Skeletal muscle satellite cell (primary cell): ENCODE results near the gene CDH7.

Experiments
- H3K27me3 ChIP-seq: 2 replicates; pipeline ENCODE4 v1.7.0; 2013; ENCODE audit warnings: low read length; ENCODE audit not compliant: control insufficient read depth, insufficient read depth
- H3K36me3 ChIP-seq: 2 replicates; pipeline ENCODE4 v1.7.0; 2013; ENCODE audit warnings: mild to moderate bottlenecking, control low read depth, low read length; ENCODE audit not compliant: insufficient read depth
- H3K4me1 ChIP-seq: 2 replicates; pipeline ENCODE4 v1.7.0; 2013; ENCODE audit warnings: low read length; ENCODE audit not compliant: control insufficient read depth, insufficient read depth
- H3K4me2 ChIP-seq: 2 replicates; pipeline ENCODE4 v1.7.0; 2013; ENCODE audit warnings: mild to moderate bottlenecking, low read length
- H3K4me3 ChIP-seq: 2 replicates; pipeline ENCODE4 v1.7.0; 2013; ENCODE audit warnings: low read length
- H3K9ac ChIP-seq: 2 replicates; pipeline ENCODE4 v1.7.0; 2013; ENCODE audit warnings: mild to moderate bottlenecking, low read depth, low read length, moderate library complexity
- H3K9me3 ChIP-seq: replicated peaks from 2 replicates; pipeline ENCODE4 v1.7.0; 2013; ENCODE audit warnings: mild to moderate bottlenecking, control low read depth, low read length

CDH7 gene

GRCh38 chr18:65835881-65836280, 85.1 kb downstream of the CDH7 start:
- no peak overlapping the region for H3K9ac ChIP-seq
- no peaks in the 10 kb centered on the region for H3K36me3 ChIP-seq
- no peak overlapping the region for H3K4me3 ChIP-seq
- no peaks in the 10 kb centered on the region for H3K27me3 ChIP-seq
- H3K9me3 ChIP-seq, result peaks cover 9% of the 10 kb centered on the region
- no peak overlapping the region for H3K4me2 ChIP-seq
- H3K4me1 ChIP-seq, result no peaks in the 10 kb centered on the region

DNA sequence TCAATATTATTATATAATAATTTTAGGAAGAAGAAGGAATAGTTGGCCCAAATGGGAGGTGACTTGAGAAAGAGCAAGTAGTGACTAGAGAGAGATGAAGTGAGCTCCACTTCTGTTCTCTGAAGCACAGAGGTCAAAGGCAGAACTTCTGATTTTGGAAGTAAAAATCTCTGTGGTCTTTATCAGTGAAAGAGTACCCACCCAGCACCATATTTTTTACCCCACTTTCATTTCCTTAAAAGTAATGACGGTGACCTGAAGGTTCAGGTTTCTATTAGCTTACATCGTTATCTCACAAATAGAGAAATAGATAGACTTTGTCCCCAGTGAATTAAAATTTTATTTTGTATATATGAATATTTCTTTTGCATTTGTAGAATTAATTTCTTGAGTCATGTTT, 95.3 kb downstream of the CDH7 start:
- no peak overlapping the region for H3K9ac ChIP-seq

DNA sequence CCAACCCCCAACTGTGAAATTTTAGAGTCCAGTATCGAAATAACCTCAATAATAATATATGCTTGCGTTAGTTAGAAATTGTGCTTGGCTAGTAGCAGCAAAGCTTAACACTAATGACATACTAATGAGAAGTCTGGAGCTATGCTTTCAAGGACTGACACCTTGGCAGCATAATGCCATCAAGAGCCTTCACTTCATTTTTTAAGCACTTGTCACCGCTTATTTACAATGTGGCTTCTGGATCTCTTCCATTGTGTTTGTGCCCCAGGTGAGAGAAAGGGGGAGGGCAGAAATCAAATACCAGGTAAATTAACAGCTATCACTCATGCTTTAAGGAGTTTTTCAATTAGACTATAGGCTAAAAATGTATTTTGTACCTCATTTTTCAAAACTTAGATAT, 101.5 kb downstream of the CDH7 start:
- no peaks in the 10 kb centered on the region for H3K36me3 ChIP-seq
- H3K9ac ChIP-seq, result no peak overlapping the region
- peaks cover 5% of the 10 kb centered on the region for H3K9me3 ChIP-seq
- no peak overlapping the region for H3K4me3 ChIP-seq
- no peaks in the 10 kb centered on the region for H3K4me1 ChIP-seq
- no peak overlapping the region for H3K4me2 ChIP-seq
- no peaks in the 10 kb centered on the region for H3K27me3 ChIP-seq

More for the DNA sequence above, 95.3 kb downstream of the CDH7 start:
- no peaks in the 10 kb centered on the region for H3K4me1 ChIP-seq
- no peaks in the 10 kb centered on the region for H3K36me3 ChIP-seq
- H3K4me3 ChIP-seq, result no peak overlapping the region
- H3K9me3 ChIP-seq, result no peaks in the 10 kb centered on the region
- no peaks in the 10 kb centered on the region for H3K27me3 ChIP-seq
- no peak overlapping the region for H3K4me2 ChIP-seq

- Histone ChIP-seq H3K27me3 (no peaks in the 10 kb centered on the region), H3K9me3 (peaks cover 5% of the 10 kb centered on the region), H3K4me1 (no peaks in the 10 kb centered on the region), H3K9ac (no peak overlapping the region), H3K4me2 (no peak overlapping the region), H3K4me3 (no peak overlapping the region), H3K36me3 (no peaks in the 10 kb centered on the region)
Observed at GRCh38 chr18:65859075-65859474, 108.3 kb downstream of the CDH7 start.

- Histone ChIP-seq H3K4me1 (no peaks in the 10 kb centered on the region), H3K36me3 (no peaks in the 10 kb centered on the region), H3K4me2 (no peak overlapping the region), H3K4me3 (no peak overlapping the region), H3K9ac (no peak overlapping the region), H3K9me3 (peaks cover 3% of the 10 kb centered on the region), H3K27me3 (no peaks in the 10 kb centered on the region)
Observed at GRCh38 chr18:65869527-65869926, 118.7 kb downstream of the CDH7 start.

DNA sequence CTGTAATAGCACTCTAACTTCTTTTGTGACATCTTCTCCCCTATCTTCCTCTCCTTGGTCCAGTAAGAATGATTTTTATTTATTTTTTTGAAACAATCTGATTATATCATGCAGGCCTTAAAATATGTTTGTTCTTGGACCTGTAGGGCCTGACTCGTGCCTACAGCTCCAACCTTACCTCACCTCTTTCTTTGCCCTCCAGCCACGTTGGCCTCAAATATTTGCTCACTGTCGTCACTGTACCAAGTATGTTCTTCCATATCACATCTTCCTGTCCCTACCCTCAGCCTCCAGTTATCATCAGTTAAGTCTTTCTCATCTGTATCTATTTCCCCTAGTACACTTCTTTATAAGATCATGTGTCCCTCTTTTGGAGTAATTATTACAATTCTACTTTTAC, 125.5 kb downstream of the CDH7 start:
- no peak overlapping the region for H3K4me2 ChIP-seq
- H3K4me3 ChIP-seq, result no peak overlapping the region

GRCh38 chr18:65897292-65897691, 146.5 kb downstream of the CDH7 start:
- Histone ChIP-seq H3K9me3 (no peaks in the 10 kb centered on the region), H3K36me3 (no peaks in the 10 kb centered on the region), H3K9ac (no peak overlapping the region), H3K4me2 (no peak overlapping the region), H3K4me1 (no peaks in the 10 kb centered on the region), H3K4me3 (no peak overlapping the region), H3K27me3 (no peaks in the 10 kb centered on the region)

More for the DNA sequence above, 125.5 kb downstream of the CDH7 start:
- H3K27me3 ChIP-seq, result no peaks in the 10 kb centered on the region
- H3K9ac ChIP-seq, result no peak overlapping the region
- no peaks in the 10 kb centered on the region for H3K36me3 ChIP-seq
- no peaks in the 10 kb centered on the region for H3K4me1 ChIP-seq
- H3K9me3 ChIP-seq, result no peaks in the 10 kb centered on the region

DNA sequence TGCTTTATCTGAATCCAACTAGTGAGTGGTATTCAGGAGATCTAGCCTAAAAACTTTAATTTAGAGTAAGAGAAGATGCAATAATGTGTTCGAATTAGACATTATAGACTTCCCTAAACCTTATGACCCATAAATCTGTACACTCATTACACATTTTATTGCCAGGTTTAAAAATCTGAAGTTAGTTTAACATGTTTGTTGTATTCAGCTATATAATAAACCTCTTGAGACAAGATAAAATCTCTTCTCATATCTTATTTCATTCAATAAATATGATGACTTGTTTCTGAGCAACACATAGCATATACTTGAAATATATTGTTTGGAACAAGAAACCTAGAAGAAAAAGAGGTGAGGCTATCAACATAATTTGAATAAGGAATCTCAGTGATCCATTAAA, 150.7 kb downstream of the CDH7 start:
- Histone ChIP-seq H3K4me2 (no peak overlapping the region), H3K4me3 (no peak overlapping the region), H3K9ac (no peak overlapping the region), H3K9me3 (no peaks in the 10 kb centered on the region), H3K36me3 (no peaks in the 10 kb centered on the region), H3K4me1 (no peaks in the 10 kb centered on the region), H3K27me3 (no peaks in the 10 kb centered on the region)

DNA sequence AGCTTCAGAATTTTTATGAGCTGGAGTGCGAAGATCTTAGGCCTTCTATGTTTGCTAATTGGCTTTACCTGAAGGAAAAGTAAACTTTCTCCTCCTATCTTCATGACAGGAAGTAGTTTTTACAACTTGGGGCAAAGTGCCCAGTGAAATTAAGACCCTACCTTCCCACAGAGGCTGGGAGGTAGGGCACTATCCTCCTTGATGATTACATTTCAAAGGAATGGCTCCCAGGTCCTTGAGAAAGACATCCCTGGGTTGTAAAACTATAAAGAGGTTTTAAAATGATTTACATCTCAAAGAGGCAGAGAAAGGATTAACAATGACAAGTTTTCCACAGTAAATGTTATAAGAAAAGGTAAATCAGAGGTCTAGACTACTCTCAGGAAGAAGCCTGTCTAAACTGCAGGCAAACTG, 155.8 kb downstream of the CDH7 start:
- no peak overlapping the region for H3K4me2 ChIP-seq
- H3K9me3 ChIP-seq, result peaks cover 3% of the 10 kb centered on the region
- H3K9ac ChIP-seq, result no peak overlapping the region
- H3K4me1 ChIP-seq, result no peaks in the 10 kb centered on the region
- H3K4me3 ChIP-seq, result no peak overlapping the region
- no peaks in the 10 kb centered on the region for H3K27me3 ChIP-seq
- no peaks in the 10 kb centered on the region for H3K36me3 ChIP-seq

DNA sequence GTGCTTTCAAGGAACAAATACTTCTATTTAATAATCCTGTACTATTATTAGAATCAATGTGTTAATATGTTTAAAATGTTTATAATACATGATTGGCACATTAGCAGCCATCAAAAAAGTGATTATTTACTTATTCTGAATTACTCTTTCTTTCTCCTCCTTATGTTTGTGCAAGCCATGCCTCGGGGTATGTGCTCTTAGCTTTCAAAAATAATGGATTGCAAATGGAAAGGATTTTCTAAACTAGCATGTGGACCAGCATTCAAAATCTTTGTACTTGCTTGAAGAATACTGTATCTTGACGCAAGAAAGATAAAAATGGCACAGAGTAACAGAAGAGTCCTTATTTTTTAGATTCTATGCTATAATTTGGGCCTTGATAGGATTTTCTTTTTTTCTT, 156.5 kb downstream of the CDH7 start:
- Histone ChIP-seq H3K9me3 (peaks cover 3% of the 10 kb centered on the region), H3K36me3 (no peaks in the 10 kb centered on the region), H3K4me3 (no peak overlapping the region), H3K9ac (no peak overlapping the region), H3K4me2 (no peak overlapping the region), H3K4me1 (no peaks in the 10 kb centered on the region), H3K27me3 (no peaks in the 10 kb centered on the region)

DNA sequence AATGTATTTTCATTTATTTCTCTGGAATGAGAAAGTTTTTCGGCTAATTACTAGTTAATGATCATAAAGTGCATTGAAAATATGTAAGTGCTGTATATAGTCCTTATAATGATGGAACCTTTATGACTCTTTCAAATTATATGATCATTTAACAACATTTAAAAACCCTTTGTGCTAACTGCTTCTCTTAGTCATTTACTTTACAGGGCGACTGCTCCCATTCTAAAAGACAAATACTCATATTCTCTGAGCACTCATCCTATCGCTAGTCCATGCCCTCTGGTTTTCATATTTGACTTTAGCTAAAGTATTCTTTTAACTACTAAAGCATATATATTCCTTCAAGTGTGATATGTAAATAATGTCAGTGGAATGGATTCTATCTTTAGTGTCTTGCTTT, 168.2 kb downstream of the CDH7 start:
- no peak overlapping the region for H3K4me3 ChIP-seq

DNA sequence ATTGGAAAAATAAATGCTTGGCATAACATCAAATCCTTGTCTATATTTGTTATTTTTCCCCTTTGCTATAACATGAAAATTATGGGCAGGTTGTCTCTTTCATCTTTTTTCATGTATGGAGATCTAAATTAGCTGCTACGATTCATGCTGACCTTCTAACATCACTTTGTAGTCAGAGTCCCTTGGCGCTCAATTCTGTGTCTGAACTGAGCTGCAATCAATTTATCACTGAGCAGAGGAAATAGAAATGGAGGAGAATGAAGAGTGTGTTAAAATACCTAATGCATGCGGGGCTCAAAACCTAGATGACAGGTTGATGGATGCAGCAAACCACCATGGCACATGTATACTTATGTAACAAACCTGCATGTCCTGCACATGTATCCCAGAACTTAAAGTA, 168.9 kb downstream of the CDH7 start:
- H3K36me3 ChIP-seq, result no peaks in the 10 kb centered on the region
- H3K27me3 ChIP-seq, result no peaks in the 10 kb centered on the region

More for the DNA sequence above, 168.2 kb downstream of the CDH7 start:
- H3K4me1 ChIP-seq, result no peaks in the 10 kb centered on the region
- no peaks in the 10 kb centered on the region for H3K36me3 ChIP-seq
- H3K9ac ChIP-seq, result no peak overlapping the region
- H3K27me3 ChIP-seq, result no peaks in the 10 kb centered on the region
- no peaks in the 10 kb centered on the region for H3K9me3 ChIP-seq
- no peak overlapping the region for H3K4me2 ChIP-seq

More for the DNA sequence above, 168.9 kb downstream of the CDH7 start:
- Histone ChIP-seq H3K9ac (no peak overlapping the region), H3K9me3 (no peaks in the 10 kb centered on the region), H3K4me2 (no peak overlapping the region), H3K4me1 (no peaks in the 10 kb centered on the region), H3K4me3 (no peak overlapping the region)
